ENCODE data around the gene RLF.
A peak's percentile ranks its signal among the peaks of the same experiment; 100 is the strongest.
"Not testable (repeated sequence)": the region's sequence is repeated elsewhere in the genome, so short reads cannot be mapped to it uniquely, and the experiment has no call there.

Gene RLF

GRCh38 chr1:40153073-40153770 lies 8.0 kb upstream of the RLF start:
- Mint-ChIP-seq H3K27me3 (peaks cover 3% of the 10 kb centered on the region), H3K4me3 (peak overlapping the region; percentile 30), H3K36me3 (ENCODE audit: low read depth) (no peaks in the 10 kb centered on the region), H3K27ac (peak overlapping the region; percentile 49), H3K9me3 (no peaks in the 10 kb centered on the region), H3K4me1 (ENCODE audit: low read depth) (peaks cover 11% of the 10 kb centered on the region)

- Mint-ChIP-seq H3K9me3 (no peaks in the 10 kb centered on the region), H3K27ac (no peak overlapping the region), H3K27me3 (no peaks in the 10 kb centered on the region), H3K4me3 (no peak overlapping the region), H3K36me3 (ENCODE audit: low read depth) (no peaks in the 10 kb centered on the region), H3K4me1 (ENCODE audit: low read depth) (peaks cover 11% of the 10 kb centered on the region)
These were observed 6.1 kb upstream of the RLF start for GRCh38 chr1:40155135-40155534.

- H3K27me3 Mint-ChIP-seq: no peaks in the 10 kb centered on the region
- H3K4me3 Mint-ChIP-seq: no peak overlapping the region
- H3K36me3 Mint-ChIP-seq (ENCODE audit: low read depth): no peaks in the 10 kb centered on the region
- no peaks in the 10 kb centered on the region for H3K9me3 Mint-ChIP-seq
- H3K27ac Mint-ChIP-seq: no peak overlapping the region
- H3K4me1 Mint-ChIP-seq (ENCODE audit: low read depth): peaks cover 15% of the 10 kb centered on the region
These were observed 5.3 kb upstream of the RLF start for GRCh38 chr1:40155910-40156309.

- Mint-ChIP-seq H3K4me3 (no peak overlapping the region), H3K27ac (no peak overlapping the region), H3K27me3 (no peaks in the 10 kb centered on the region), H3K4me1 (ENCODE audit: low read depth) (peaks cover 6% of the 10 kb centered on the region), H3K36me3 (ENCODE audit: low read depth) (peaks cover 7% of the 10 kb centered on the region), H3K9me3 (no peaks in the 10 kb centered on the region)
These were observed 422 bp upstream of the RLF start for GRCh38 chr1:40160806-40161124.

GRCh38 chr1:40161888-40162397 lies 756 bp downstream of the RLF start:
- no peaks in the 10 kb centered on the region for H3K9me3 Mint-ChIP-seq
- H3K27me3 Mint-ChIP-seq: no peaks in the 10 kb centered on the region
- peaks cover 8% of the 10 kb centered on the region for H3K4me1 Mint-ChIP-seq (ENCODE audit: low read depth)
- H3K4me3 Mint-ChIP-seq: no peak overlapping the region
- H3K36me3 Mint-ChIP-seq (ENCODE audit: low read depth): peaks cover 12% of the 10 kb centered on the region
- no peak overlapping the region for H3K27ac Mint-ChIP-seq

- H3K4me3 Mint-ChIP-seq: no peak overlapping the region
- no peaks in the 10 kb centered on the region for H3K9me3 Mint-ChIP-seq
- H3K27me3 Mint-ChIP-seq: no peaks in the 10 kb centered on the region
- no peak overlapping the region for H3K27ac Mint-ChIP-seq
- H3K4me1 Mint-ChIP-seq (ENCODE audit: low read depth): peaks cover 14% of the 10 kb centered on the region
- peaks cover 18% of the 10 kb centered on the region for H3K36me3 Mint-ChIP-seq (ENCODE audit: low read depth)
These were observed 1.7 kb downstream of the RLF start for GRCh38 chr1:40162753-40163441.

GRCh38 chr1:40167317-40167716 lies 6.1 kb downstream of the RLF start:
- no peaks in the 10 kb centered on the region for H3K27me3 Mint-ChIP-seq
- no peak overlapping the region for H3K4me3 Mint-ChIP-seq
- H3K4me1 Mint-ChIP-seq (ENCODE audit: low read depth): peaks cover 17% of the 10 kb centered on the region
- H3K9me3 Mint-ChIP-seq: no peaks in the 10 kb centered on the region
- H3K36me3 Mint-ChIP-seq (ENCODE audit: low read depth): peaks cover 18% of the 10 kb centered on the region
- H3K27ac Mint-ChIP-seq: no peak overlapping the region

GRCh38 chr1:40171036-40171435 lies 9.8 kb downstream of the RLF start:
- Mint-ChIP-seq H3K27me3 (no peaks in the 10 kb centered on the region), H3K36me3 (ENCODE audit: low read depth) (peaks cover 9% of the 10 kb centered on the region), H3K27ac (no peak overlapping the region), H3K4me1 (ENCODE audit: low read depth) (peaks cover 45% of the 10 kb centered on the region), H3K4me3 (no peak overlapping the region), H3K9me3 (no peaks in the 10 kb centered on the region)

- peak overlapping the region; percentile 13 for H3K27ac Mint-ChIP-seq
- no peak overlapping the region for H3K4me3 Mint-ChIP-seq
- H3K36me3 Mint-ChIP-seq (ENCODE audit: low read depth): peaks cover 7% of the 10 kb centered on the region
- H3K4me1 Mint-ChIP-seq (ENCODE audit: low read depth): peaks cover 63% of the 10 kb centered on the region
- no peaks in the 10 kb centered on the region for H3K9me3 Mint-ChIP-seq
- H3K27me3 Mint-ChIP-seq: no peaks in the 10 kb centered on the region
These were observed 13.6 kb downstream of the RLF start for GRCh38 chr1:40174788-40175187.

- H3K27ac Mint-ChIP-seq, H3K27me3 Mint-ChIP-seq, H3K4me3 Mint-ChIP-seq, H3K9me3 Mint-ChIP-seq: not testable (repeated sequence)
- Mint-ChIP-seq H3K4me1 (ENCODE audit: low read depth) (peaks cover 70% of the 10 kb centered on the region), H3K36me3 (ENCODE audit: low read depth) (peaks cover 14% of the 10 kb centered on the region)
These were observed 15.8 kb downstream of the RLF start for GRCh38 chr1:40176989-40177388.

GRCh38 chr1:40178200-40178599 lies 17.0 kb downstream of the RLF start:
- Mint-ChIP-seq H3K27ac (no peak overlapping the region), H3K27me3 (no peaks in the 10 kb centered on the region), H3K4me1 (ENCODE audit: low read depth) (peaks cover 78% of the 10 kb centered on the region), H3K9me3 (no peaks in the 10 kb centered on the region), H3K4me3 (no peak overlapping the region), H3K36me3 (ENCODE audit: low read depth) (peaks cover 14% of the 10 kb centered on the region)

GRCh38 chr1:40179496-40180089 lies 18.4 kb downstream of the RLF start:
- peaks cover 78% of the 10 kb centered on the region for H3K4me1 Mint-ChIP-seq (ENCODE audit: low read depth)

GRCh38 chr1:40183055-40183710 lies 22.0 kb downstream of the RLF start:
- no peak overlapping the region for H3K4me3 Mint-ChIP-seq
- peak overlapping the region; percentile 6 for H3K27ac Mint-ChIP-seq
- H3K4me1 Mint-ChIP-seq (ENCODE audit: low read depth): peaks cover 83% of the 10 kb centered on the region
- H3K9me3 Mint-ChIP-seq: no peaks in the 10 kb centered on the region
- no peaks in the 10 kb centered on the region for H3K27me3 Mint-ChIP-seq
- H3K36me3 Mint-ChIP-seq (ENCODE audit: low read depth): peaks cover 14% of the 10 kb centered on the region

More at GRCh38 chr1:40179496-40180089, 18.4 kb downstream of the RLF start:
- no peaks in the 10 kb centered on the region for H3K27me3 Mint-ChIP-seq
- peak overlapping the region; percentile 33 for H3K27ac Mint-ChIP-seq
- no peak overlapping the region for H3K4me3 Mint-ChIP-seq
- peaks cover 14% of the 10 kb centered on the region for H3K36me3 Mint-ChIP-seq (ENCODE audit: low read depth)
- H3K9me3 Mint-ChIP-seq: no peaks in the 10 kb centered on the region

GRCh38 chr1:40184193-40184592 lies 23.0 kb downstream of the RLF start:
- Mint-ChIP-seq H3K36me3 (ENCODE audit: low read depth) (peaks cover 20% of the 10 kb centered on the region), H3K9me3 (no peaks in the 10 kb centered on the region), H3K27me3 (no peaks in the 10 kb centered on the region), H3K4me1 (ENCODE audit: low read depth) (peaks cover 77% of the 10 kb centered on the region), H3K27ac (no peak overlapping the region), H3K4me3 (no peak overlapping the region)
